GM12865 (cell line): ENCODE results near the gene DYNC2H1.

Experiments used
- DNase-seq: peaks from one replicate; pipeline ENCODE4 v3.0.0; 2010; ENCODE audit warnings: low read depth
- H3K4me3 ChIP-seq: 2 replicates; pipeline ENCODE4 v1.5.1; 2011; ENCODE audit warnings: mild to moderate bottlenecking, low read depth, low read length, control low read depth
- CTCF ChIP-seq: IDR thresholded peaks from 2 replicates; pipeline ENCODE4 v1.5.1; 2011; ENCODE audit warnings: low read length, control low read depth, low read depth, inconsistent platforms; ENCODE audit not compliant: insufficient read depth; ENCODE audit errors: missing control alignments

The DYNC2H1 gene

GRCh38 chr11:103418014-103418413 lies 308.8 kb downstream of the DYNC2H1 start:
- no peak for DNase-seq
- no peak for TF ChIP-seq CTCF
- no peak overlapping the region for H3K4me3 ChIP-seq

GRCh38 chr11:103420593-103420992 lies 311.4 kb downstream of the DYNC2H1 start:
- TF ChIP-seq CTCF = no peak
- no peak overlapping the region for H3K4me3 ChIP-seq
- DNase-seq = no peak

GRCh38 chr11:103433386-103434072 lies 324.3 kb downstream of the DYNC2H1 start:
- no peak for DNase-seq
- TF ChIP-seq CTCF = no peak
- H3K4me3 ChIP-seq = no peak overlapping the region

- no peak overlapping the region for H3K4me3 ChIP-seq
- TF ChIP-seq CTCF = no peak
- no peak for DNase-seq
These were observed 324.8 kb downstream of the DYNC2H1 start for GRCh38 chr11:103434073-103434411.

GRCh38 chr11:103436131-103436770 lies 327.0 kb downstream of the DYNC2H1 start:
- no peak overlapping the region for H3K4me3 ChIP-seq
- no peak for TF ChIP-seq CTCF
- no peak for DNase-seq

- no peak for TF ChIP-seq CTCF
- DNase-seq = no peak
- H3K4me3 ChIP-seq = no peak overlapping the region
These were observed 331.8 kb downstream of the DYNC2H1 start for GRCh38 chr11:103441021-103441420.

- DNase-seq = no peak
- no peak overlapping the region for H3K4me3 ChIP-seq
- TF ChIP-seq CTCF = no peak
These were observed 339.7 kb downstream of the DYNC2H1 start for GRCh38 chr11:103448966-103449365.
